Esophagus squamous epithelium (tissue), 5 donors: Measurements from ENCODE around the gene ARHGAP32. TPM values are rescaled to one million over a fixed set of nuclear protein-coding genes. Genes with fewer than 3 reads are reported as not detected.

Source experiments
- DNase-seq: peaks from one replicate; lab custom pipeline; 2025; lab: John Stamatoyannopoulos, UW
- H3K27ac ChIP-seq, 4 donors: fragments of 200-600 bp; sonication (generic); one replicate each; pipeline ENCODE4 v1.5.1; 2016 to 2019; ENCODE audit warnings: mild to moderate bottlenecking in 1 of 4
- H3K27me3 ChIP-seq, 4 donors: fragments of 200-600 bp; sonication (generic); 1 replicate in 3 of 4; 2 replicates in 1 of 4; pipeline versions ENCODE4 v1.5.1 to v1.6.0; 2017 to 2021; ENCODE audit warnings: antibody characterized with exemption in 1 of 4
- H3K36me3 ChIP-seq, 3 donors: fragments of 200-600 bp; sonication (generic); one replicate each; pipeline ENCODE4 v1.5.1; 2016 to 2019
- H3K4me1 ChIP-seq, 3 donors: fragments of 200-600 bp; sonication (generic); one replicate each; pipeline ENCODE4 v1.5.1; 2017 to 2019
- H3K4me3 ChIP-seq, 4 donors: fragments of 200-600 bp; sonication (generic); 1 replicate in 3 of 4; 2 replicates in 1 of 4; pipeline ENCODE4 v1.5.1; 2016 to 2019; ENCODE audit warnings: mild to moderate bottlenecking in 2 of 4, moderate library complexity in 1 of 4
- H3K9me3 ChIP-seq, 3 donors: fragments of 200-600 bp; sonication (generic); one replicate each; pipeline ENCODE4 v1.5.1; 2016 to 2019
- POLR2A ChIP-seq, 4 donors: fragments of 450-650 bp; IDR thresholded peaks; one replicate each; pipeline ENCODE4 v1.6.1; 2017; ENCODE audit warnings: antibody characterized with exemption in 4 of 4, mild to moderate bottlenecking in 4 of 4, moderate library complexity in 3 of 4
- WGBS, 2 donors: methylation state at CpG; one replicate each; pipeline ENCODE4 v1.1.5; 2018; 5-methylcytosine and 5-hydroxymethylcytosine counted together
- intact Hi-C: fragments of 100-400 bp; cut with DNase I; formaldehyde crosslinking; loops from one replicate; pipeline ENCODE4 v1.15.0; 2022
- total RNA-seq, 4 donors: library from RNA; depleted of rRNA; stranded (reverse); fragments of >200 nt; gene quantifications; one replicate each; pipeline ENCODE4 v1.1.0, GENCODE V29; 2016
- TF ChIP-seq, protein P1 (sequence below), 6 experiments: fragments of 450-650 bp in 4 of 6; fragments of 200-600 bp in 2 of 6; sonication (generic) in 2 of 6; IDR thresholded peaks; one replicate each; pipeline ENCODE4 v1.5.1; 2016 to 2019; ENCODE audit warnings: antibody characterized with exemption in 6 of 6, mild to moderate bottlenecking in 4 of 6, moderate library complexity in 4 of 6
- donor health status: DM: yes; HTN: yes; CAD: no.

The ARHGAP32 gene
- total RNA-seq, 4 donors from 2014 or later = 33.5 to 73.6 (median 61.0) TPM

- H3K9me3 ChIP-seq = no peaks in the 10 kb centered on the region
- H3K36me3 ChIP-seq = peaks cover 5 to 62% (median 11%) of the 10 kb centered on the region in 3 donors
- 86 to 91% methylated on average over 5 to 7 of the region's 7 CpGs for WGBS, 2 donors
- H3K4me3 ChIP-seq = no peak overlapping the region
- H3K27me3 ChIP-seq = no peaks in the 10 kb centered on the region
- no peak overlapping the region for H3K27ac ChIP-seq
- no peak for TF ChIP-seq POLR2A (IDR thresholded peaks at IDR 0.05)
- TF ChIP-seq, protein P1, sequence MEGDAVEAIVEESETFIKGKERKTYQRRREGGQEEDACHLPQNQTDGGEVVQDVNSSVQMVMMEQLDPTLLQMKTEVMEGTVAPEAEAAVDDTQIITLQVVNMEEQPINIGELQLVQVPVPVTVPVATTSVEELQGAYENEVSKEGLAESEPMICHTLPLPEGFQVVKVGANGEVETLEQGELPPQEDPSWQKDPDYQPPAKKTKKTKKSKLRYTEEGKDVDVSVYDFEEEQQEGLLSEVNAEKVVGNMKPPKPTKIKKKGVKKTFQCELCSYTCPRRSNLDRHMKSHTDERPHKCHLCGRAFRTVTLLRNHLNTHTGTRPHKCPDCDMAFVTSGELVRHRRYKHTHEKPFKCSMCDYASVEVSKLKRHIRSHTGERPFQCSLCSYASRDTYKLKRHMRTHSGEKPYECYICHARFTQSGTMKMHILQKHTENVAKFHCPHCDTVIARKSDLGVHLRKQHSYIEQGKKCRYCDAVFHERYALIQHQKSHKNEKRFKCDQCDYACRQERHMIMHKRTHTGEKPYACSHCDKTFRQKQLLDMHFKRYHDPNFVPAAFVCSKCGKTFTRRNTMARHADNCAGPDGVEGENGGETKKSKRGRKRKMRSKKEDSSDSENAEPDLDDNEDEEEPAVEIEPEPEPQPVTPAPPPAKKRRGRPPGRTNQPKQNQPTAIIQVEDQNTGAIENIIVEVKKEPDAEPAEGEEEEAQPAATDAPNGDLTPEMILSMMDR (IDR thresholded peaks at IDR 0.05) = no peak
- H3K4me1 ChIP-seq = no peaks in the 10 kb centered on the region
- DNase-seq = no peak
- intact Hi-C loops = no loop called here
Measured at GRCh38 chr11:128964463-128964930, 227.6 kb downstream of the ARHGAP32 start.

DNA sequence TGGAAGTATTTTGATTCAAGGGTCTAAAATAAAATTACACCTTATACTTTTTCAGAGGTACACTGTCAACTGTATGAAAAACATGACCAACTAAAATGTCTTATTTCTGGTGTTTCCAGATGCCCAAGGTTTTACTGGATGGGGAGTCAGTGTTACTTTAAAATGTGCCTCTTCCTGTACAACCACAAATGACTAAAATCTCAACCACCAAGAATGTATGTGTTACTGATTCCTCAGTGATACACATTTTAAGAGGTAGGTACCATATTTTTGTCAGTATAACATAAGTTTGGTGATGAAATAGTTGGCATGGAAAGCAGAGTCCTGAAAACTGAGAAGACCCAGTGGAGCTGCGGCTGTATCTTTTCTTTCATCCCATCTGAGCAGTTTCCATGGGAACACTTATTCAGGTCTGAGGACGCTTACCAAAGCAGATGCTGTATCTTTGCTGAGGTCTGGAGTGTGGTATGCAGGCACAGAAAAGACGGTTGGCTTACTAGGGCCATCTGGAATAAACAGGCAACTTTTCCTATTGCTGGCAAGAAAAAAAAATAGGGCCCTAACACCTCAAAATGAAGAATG lies 228.3 kb downstream of the ARHGAP32 start:
- DNase-seq = no peak
- 83 to 84% methylated on average over 3 of the region's 3 CpGs for WGBS, 2 donors
- intact Hi-C loops = no loop called here
- no peak for TF ChIP-seq POLR2A (IDR thresholded peaks at IDR 0.05)
- TF ChIP-seq, protein P1 (IDR thresholded peaks at IDR 0.05) = no peak
- Histone ChIP-seq H3K36me3 (peaks cover 0 to 58% (median 5%) of the 10 kb centered on the region in 3 donors), H3K4me3 (no peak overlapping the region), H3K27me3 (no peaks in the 10 kb centered on the region), H3K9me3 (no peaks in the 10 kb centered on the region), H3K4me1 (no peaks in the 10 kb centered on the region), H3K27ac (no peak overlapping the region)

GRCh38 chr11:128962896-128963295 lies 229.2 kb downstream of the ARHGAP32 start:
- H3K9me3 ChIP-seq = no peaks in the 10 kb centered on the region
- intact Hi-C loops = no loop called here
- TF ChIP-seq, protein P1 (IDR thresholded peaks at IDR 0.05) = no peak
- TF ChIP-seq POLR2A (IDR thresholded peaks at IDR 0.05) = no peak
- H3K4me3 ChIP-seq = no peak overlapping the region
- no peak overlapping the region for H3K27ac ChIP-seq
- DNase-seq = no peak
- H3K36me3 ChIP-seq = peaks cover 0 to 48% (median 4%) of the 10 kb centered on the region in 3 donors
- H3K27me3 ChIP-seq = no peaks in the 10 kb centered on the region
- 82 to 84% methylated on average over 5 of the region's 5 CpGs for WGBS, 2 donors
- no peaks in the 10 kb centered on the region for H3K4me1 ChIP-seq

DNA sequence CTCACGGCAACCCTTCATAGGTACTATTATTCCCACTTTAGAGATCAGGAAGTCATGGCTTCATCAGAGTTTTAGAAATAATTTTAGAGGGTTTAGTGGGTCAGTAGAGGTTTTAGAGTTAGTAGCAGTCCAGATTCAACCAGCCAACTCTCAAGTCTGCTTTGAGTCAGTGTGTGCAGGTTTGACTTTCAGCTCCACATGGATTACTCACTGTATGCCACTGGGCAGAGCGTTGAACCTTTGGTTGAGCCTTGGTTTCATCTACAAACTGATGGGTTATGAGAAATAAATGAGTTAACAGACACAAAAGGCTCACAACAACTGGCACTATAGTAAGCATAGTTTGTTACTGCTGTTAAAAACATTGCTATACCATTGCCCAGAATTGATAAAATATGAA lies 230.5 kb downstream of the ARHGAP32 start:
- WGBS, 2 donors = 64 to 83% methylated on average over 2 of the region's 2 CpGs
- Histone ChIP-seq H3K9me3 (no peaks in the 10 kb centered on the region), H3K27me3 (peaks cover 0 to 6% (median 0%) of the 10 kb centered on the region in 4 donors), H3K4me3 (no peak overlapping the region), H3K4me1 (no peaks in the 10 kb centered on the region), H3K36me3 (peaks cover 0 to 36% (median 4%) of the 10 kb centered on the region in 3 donors), H3K27ac (no peak overlapping the region)
- no peak for DNase-seq
- intact Hi-C loops = no loop called here
- TF ChIP-seq, protein P1 (IDR thresholded peaks at IDR 0.05) = no peak
- no peak for TF ChIP-seq POLR2A (IDR thresholded peaks at IDR 0.05)

DNA sequence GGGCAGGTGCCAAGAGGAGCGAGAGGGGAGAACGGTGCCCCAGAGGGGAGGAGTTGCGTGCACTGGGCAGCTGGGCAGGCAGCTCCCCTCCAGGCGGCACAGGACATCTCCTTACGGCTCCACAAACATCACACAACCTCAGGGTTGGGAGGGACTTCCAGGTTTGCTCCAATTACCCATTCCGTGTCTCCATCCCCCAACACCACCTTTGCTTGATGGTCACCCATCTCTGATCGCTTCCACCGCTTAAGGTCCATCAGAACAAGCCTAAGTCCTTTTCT lies 235.0 kb downstream of the ARHGAP32 start:
- TF ChIP-seq POLR2A (IDR thresholded peaks at IDR 0.05) = no peak
- Histone ChIP-seq H3K27me3 (peaks cover 0 to 6% (median 0%) of the 10 kb centered on the region in 4 donors), H3K27ac (no peak overlapping the region), H3K4me3 (no peak overlapping the region), H3K4me1 (peaks cover 0 to 9% (median 0%) of the 10 kb centered on the region in 3 donors), H3K9me3 (no peaks in the 10 kb centered on the region), H3K36me3 (peaks cover 0 to 15% (median 0%) of the 10 kb centered on the region in 3 donors)
- intact Hi-C loops = no loop called here
- WGBS, 2 donors = 79 to 82% methylated on average over 8 of the region's 8 CpGs
- no peak for DNase-seq
